HG03521 (cell line): ENCODE data around the gene TLK1.

Source experiments
- ATAC-seq: cut with Tn5 transposase; IDR thresholded peaks from one replicate; pipeline ENCODE4 v1.9.1; 2021; ENCODE audit warnings: mild to moderate bottlenecking, moderate library complexity; ENCODE audit not compliant: unreplicated experiment

Gene TLK1

DNA sequence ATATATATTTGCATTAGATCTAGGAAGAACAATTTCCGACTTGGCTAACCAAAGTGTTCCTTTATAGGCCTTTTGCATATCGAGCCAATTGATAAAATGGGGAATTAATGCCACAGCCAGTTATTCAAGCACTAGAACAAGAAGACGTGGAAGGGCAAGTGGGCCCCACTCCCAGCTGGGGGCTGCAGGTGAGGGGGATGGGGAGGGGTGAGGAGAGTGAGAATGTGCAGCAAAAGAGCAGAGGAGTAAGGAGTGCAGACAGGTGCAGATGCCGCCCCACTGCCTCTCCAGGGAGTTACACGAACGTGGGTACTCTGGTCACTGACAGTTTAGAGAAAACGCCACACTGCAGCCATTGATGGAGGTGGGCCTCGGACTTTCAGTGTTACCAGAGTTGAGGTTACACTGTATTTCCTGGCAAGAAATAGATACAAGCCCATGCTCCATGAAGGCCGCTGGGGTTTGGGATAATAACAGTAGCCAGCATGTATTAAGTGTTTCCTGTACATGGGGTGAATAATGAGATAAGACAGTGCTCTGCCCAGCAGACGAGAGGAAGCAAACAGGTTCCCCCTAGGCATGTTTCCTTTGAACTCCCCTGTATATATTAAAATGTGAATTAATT is 190.7 kb downstream of the TLK1 start:
- no peak for ATAC-seq

DNA sequence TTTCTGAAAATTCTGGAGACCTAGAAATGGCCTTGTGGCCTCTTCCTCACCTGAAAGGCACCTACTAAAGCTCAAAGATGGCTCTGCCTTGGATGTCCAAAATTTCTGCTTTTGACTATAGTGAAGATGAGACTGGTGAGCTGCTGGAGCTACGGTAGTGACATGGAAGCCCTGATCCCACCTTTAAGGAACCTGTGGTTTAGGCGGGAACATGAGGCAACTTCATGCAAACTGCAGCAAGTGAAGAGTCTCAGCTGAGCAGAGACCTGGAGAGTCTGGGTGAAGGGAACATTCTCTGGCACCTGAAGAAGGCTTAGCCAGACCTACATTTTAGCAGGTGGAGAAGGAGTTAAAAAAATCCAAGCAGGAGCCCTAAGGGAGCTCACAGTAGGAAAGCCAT is 191.7 kb downstream of the TLK1 start:
- no peak for ATAC-seq

DNA sequence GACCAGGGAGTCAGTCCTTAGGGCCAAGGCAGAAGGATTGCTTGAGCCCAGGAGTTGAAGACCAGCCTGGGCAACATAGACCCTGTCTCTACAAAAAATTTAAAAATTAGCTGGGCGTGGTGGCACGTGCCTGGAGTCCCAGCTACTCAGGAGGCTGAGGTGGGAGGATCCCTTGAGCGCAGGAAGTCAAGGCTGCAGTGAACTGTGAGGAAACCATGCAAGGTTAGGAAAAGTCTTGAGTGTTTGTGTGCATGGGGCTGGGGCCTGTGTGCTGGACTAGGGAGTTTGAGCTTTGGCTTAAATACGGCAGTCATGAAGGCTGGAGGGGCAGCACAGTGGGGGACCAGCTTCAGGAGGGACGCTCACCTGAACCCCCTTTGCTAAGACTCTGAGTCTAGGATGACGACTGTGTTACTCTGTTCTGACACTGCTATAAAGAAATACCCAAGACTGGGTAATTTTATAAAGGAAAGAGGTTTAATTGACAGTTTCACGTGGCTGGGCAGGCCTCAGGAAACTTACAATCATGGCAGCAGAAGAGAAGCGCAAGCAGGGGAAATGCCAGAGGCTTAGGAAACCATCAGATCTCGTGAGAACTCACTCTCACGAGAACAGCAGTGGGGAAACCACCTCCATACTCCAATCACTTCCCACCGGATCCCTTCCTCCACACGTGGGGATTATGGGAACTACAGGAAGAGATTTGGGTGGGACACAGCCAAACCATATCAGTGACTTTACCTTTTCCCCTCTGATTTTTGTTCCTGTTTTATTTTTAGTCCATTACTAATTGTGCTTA is 192.3 kb downstream of the TLK1 start:
- ATAC-seq, result no peak

DNA sequence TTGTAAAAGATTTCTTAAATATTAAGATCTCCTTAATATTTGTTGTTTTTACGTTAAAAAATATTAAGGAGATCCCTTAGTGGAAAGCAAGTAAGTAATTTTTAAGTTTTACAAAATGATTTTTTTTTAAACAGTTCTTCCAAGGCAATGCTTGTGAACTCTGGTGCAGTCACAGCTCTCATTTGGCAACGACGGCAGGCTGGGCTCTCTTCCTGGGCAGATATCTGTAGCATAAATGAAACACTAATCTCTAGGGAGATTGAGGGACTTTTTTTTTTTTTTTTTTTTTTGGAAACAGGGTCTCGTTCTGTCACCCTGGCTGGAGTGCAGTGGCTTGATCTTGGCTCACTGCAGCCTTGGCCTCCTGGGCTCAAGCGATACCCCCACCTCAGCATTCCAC is 193.1 kb downstream of the TLK1 start:
- no peak for ATAC-seq

DNA sequence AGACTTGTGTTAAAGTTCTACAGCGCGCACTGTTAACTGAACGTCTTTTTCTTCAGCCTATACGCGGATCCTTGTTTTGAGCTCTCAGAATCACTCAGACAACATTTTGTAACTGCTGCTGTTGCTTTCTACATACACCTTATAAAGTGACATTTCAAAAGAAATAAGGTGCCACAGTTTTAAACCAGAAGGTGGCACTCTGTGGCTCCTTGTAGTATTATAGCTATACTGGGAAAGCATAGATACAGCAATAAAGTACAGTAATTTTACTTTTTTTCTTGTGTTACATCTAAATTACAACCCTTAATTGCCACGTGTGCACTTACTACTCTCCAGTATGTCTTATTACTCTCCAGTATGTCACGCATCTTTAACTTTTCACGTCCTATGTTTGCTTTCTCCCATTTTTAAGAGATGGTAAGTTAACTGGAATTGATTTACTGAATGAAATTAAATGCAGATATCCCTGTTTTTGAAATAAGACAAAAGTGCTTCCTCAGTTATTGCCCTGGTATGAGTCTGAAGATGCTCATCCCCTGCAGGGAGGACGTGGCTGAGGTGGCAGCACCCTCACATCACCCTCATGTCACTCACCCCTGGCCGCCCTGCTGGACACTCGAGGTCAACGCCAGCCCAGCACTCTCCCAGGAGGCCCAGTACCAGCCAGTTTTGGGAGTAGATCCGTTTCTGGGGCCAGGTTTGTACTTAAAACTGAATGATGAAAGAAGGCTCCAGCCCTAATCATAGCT is 193.9 kb downstream of the TLK1 start:
- ATAC-seq, result no peak

DNA sequence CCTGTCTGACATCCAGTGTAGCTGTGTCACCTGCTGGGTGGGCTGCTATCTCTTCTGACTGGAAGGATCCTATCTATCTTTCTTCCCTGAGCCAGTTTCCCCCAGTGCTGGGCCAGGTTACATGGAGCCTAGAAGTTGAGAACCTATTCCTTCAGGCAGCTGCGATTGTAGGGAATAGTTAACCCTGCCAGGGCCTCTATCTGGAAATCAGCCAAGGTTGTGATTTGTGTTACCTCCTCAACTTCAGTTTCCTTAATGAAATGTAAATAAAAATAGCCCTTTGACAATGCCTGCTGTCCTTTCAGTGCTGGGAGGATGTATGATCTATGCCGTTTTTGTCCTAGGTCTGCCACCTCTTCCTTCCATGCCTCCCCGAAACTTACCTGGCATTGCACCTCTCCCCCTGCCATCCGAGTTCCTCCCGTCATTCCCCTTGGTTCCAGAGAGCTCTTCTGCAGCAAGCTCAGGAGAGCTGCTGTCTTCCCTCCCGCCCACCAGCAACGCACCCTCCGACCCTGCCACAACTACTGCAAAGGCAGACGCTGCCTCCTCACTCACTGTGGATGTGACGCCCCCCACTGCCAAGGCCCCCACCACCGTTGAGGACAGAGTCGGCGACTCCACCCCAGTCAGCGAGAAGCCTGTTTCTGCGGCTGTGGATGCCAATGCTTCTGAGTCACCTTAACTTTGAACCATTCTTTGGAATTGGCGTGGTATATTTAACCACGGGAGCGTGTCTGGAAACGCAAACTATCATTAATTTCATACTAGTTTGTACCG is 195.1 kb downstream of the TLK1 start:
- no peak for ATAC-seq

DNA sequence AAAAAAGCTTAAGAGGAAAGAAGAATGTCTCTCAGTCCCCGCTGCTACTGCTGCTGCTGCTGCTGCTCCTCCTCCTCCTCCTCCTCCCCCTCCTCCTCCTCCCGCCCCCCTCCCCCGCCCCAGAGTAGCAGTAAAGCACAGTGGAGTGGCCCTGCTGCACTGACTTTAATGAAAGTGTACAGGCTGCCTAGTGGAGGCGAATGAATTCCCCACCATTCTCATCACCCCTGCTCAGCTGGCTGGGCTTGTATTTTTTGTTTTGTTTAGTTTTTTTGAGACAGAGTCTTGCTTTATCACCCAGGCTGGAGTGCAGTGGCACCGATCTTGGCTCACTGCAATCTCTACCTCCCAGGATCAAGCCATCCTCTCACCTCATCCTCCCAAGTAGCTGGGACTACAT is 197.3 kb downstream of the TLK1 start:
- no peak for ATAC-seq

DNA sequence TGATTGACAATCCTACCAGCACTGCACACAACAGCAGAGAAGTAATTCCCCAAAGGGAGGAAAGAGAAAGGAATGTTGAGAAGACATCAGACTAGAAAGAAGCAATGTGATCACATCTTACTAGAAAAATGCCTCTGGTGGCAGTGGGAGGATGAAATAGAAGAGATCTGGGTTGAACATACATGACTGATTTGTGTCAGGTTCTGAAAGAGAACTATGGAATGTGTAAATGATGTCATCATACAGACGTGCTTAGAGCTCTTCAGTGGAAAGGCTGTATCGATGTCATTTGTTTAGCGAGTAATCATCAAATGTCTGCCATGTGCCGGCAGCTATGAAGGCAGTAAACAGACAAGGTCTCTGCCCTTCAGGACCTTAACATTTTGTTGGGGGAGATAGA is 206.8 kb downstream of the TLK1 start:
- ATAC-seq, result no peak

DNA sequence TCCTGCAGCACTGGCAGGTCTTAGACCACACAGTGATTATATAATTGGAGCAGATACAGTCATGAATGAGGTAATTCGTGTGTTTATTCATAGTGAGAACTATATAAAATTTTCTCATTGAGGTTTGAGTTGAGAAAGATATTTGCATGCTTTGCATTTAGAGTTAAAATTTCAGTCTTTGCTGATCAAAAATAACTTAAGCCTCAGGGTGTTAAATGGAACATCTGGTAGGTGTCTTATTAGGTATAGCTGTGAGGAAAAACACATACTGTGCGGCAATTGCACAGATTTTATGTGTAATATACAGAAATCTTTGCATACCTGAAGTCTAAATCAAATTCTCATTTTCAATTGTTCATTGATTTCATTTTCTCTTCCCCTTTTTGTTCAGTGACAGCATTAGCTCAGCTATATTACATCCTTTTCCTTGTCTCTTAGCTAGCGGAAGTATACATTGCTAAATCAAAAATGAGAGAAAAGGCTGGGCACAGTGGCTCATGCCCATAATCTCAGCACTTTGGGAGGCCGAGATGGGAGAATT is 210.4 kb downstream of the TLK1 start:
- ATAC-seq, result peak; percentile 73

DNA sequence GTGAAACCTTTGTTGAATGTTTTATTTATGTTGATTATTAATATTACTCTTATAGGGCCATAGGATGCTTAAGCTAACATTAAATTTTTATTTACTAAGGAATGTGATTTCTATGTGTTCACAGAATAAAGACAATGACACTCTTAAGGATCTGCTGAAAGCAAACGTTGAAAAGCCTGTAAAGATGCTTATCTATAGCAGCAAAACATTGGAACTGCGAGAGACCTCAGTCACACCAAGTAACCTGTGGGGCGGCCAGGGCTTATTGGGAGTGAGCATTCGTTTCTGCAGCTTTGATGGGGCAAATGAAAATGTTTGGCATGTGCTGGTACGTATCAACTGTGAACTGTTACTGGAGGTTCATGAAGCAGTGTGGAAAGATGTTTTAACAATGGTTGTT is 211.3 kb downstream of the TLK1 start:
- ATAC-seq, result no peak

DNA sequence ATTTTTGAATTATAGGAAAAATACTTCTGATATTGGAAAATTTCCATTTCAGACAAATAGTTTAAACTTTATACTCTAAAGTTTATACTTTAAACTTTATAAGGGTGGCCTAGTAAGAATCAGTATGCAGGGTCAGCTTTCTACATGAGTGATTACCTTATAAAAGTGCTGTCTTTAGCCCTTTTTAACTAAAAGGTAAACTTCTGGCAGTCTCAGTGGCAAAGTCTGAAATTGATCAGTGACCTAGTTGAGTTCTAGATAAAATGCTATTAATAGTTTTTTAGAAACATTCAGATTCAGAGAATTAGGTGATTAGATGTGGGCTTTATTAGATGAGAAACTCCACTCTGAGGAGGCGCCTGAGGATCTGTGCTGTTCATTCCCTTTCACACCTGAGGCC is 216.1 kb downstream of the TLK1 start:
- no peak for ATAC-seq

DNA sequence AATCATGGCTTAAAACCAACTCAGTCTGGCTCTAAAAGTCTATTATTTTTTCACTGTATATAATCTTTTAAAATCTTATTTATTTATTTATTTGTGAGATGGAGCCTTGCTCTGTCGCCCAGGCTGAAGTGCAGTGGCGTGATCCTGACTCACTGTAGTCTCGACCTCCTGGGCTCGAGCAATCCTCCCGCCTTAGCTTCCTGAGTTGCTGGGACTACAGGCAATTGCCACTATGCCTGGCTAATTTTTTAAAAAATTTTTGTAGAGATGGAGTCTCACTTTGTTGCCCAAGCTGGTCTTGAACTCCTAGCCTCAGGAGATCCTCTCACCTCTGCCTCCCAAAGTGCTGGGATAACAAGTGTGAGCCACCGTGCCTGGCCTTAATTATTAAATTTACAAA is 217.1 kb downstream of the TLK1 start:
- ATAC-seq, result no peak

DNA sequence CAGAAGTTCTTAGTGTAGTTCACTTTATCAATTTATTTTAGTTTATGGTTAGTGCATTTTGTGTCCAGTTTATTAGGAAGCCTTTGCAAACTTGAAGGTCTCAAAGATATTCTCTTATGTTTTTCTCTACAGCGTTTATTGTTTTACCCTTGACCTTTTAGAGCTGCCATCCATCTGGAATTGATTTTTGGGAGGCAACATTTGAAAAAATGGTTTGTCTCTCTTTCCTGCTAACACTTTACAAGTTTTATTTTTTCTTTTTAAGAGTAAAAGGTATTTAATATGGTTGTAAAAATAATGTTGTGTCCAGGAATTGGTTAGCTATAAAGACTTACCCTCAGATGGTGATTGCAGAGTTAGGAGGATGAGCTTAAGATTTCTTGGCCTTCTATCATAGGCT is 217.7 kb downstream of the TLK1 start:
- ATAC-seq, result no peak

DNA sequence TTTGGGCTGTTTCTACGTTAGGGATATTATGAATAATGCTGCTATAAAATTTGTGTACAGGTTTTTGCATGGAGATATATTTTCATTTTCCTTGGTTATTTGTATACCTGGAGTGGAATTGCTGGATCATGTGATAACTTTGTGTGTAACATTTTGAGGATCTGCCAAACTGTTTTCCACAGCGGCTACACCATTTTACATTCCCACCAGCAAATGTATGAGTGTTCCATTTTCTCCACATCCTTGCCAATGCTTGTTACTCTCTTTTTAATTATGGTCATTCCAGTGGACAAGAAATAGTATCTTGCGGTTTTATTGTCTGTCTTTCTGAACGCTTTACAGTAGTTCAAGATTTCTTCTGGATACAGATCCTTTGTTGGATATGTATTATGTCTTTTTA is 218.1 kb downstream of the TLK1 start:
- no peak for ATAC-seq
